Glomerular endothelial cell (primary cell): ENCODE results near the gene KCNIP3. TPM values are rescaled to one million over a fixed set of nuclear protein-coding genes. Genes with fewer than 3 reads are reported as not detected.
"Not testable (repeated sequence)": the region's sequence is repeated elsewhere in the genome, so short reads cannot be mapped to it uniquely, and the experiment has no call there.

Experiments used
- DNase-seq: peaks from one replicate; pipeline ENCODE4 v3.0.0-alpha.2; 2011; ENCODE audit warnings: low read depth, low spot score; ENCODE audit errors: extremely low read depth
- total RNA-seq: library from RNA; depleted of rRNA; stranded (reverse); fragments of >200 nt; gene quantifications from 2 replicates; pipeline ENCODE4 v1.2.3, GENCODE V29; 2015

KCNIP3 gene
- 2.2 and 3.8 TPM in 2 replicates for total RNA-seq

GRCh38 chr2:95296880-95297487, at the start of gene KCNIP3:
KCNIP3 (plus strand) TSS chr2:95297347; CDS start chr2:95297439, 92 bp downstream.
- no peak for DNase-seq

GRCh38 chr2:95258271-95258670, 38.9 kb upstream of the KCNIP3 start:
- DNase-seq, result no peak

- no peak for DNase-seq
Measured at GRCh38 chr2:95260028-95261023, 36.8 kb upstream of the KCNIP3 start.

- no peak for DNase-seq
Measured at GRCh38 chr2:95261602-95262001, 35.5 kb upstream of the KCNIP3 start.

GRCh38 chr2:95262896-95263542, 34.1 kb upstream of the KCNIP3 start:
- no peak for DNase-seq

GRCh38 chr2:95264624-95265023, 32.5 kb upstream of the KCNIP3 start:
- no peak for DNase-seq

- DNase-seq, result no peak
Measured at GRCh38 chr2:95265182-95265581, 32.0 kb upstream of the KCNIP3 start.

GRCh38 chr2:95266781-95267430, 30.2 kb upstream of the KCNIP3 start:
- no peak for DNase-seq

GRCh38 chr2:95267458-95268210, 29.5 kb upstream of the KCNIP3 start:
- no peak for DNase-seq

- no peak for DNase-seq
Measured at GRCh38 chr2:95268211-95269035, 28.7 kb upstream of the KCNIP3 start.

GRCh38 chr2:95269036-95269680, 28.0 kb upstream of the KCNIP3 start:
- DNase-seq, result no peak

GRCh38 chr2:95269745-95270144, 27.4 kb upstream of the KCNIP3 start:
- not testable (repeated sequence) for DNase-seq

GRCh38 chr2:95270541-95271081, 26.5 kb upstream of the KCNIP3 start:
- no peak for DNase-seq

GRCh38 chr2:95271381-95271971, 25.7 kb upstream of the KCNIP3 start:
- DNase-seq, result no peak

GRCh38 chr2:95272299-95272751, 24.8 kb upstream of the KCNIP3 start:
- no peak for DNase-seq

GRCh38 chr2:95272781-95273180, 24.4 kb upstream of the KCNIP3 start:
- DNase-seq, result no peak

GRCh38 chr2:95273566-95274290, 23.4 kb upstream of the KCNIP3 start:
- no peak for DNase-seq
